GM21528 (cell line): ENCODE measurements around the gene ALDH1A2.
"Not testable (repeated sequence)": the region's sequence is repeated elsewhere in the genome, so short reads cannot be mapped to it uniquely, and the experiment has no call there.

ENCODE experiments used
- ATAC-seq: cut with Tn5 transposase; IDR thresholded peaks from one replicate; pipeline ENCODE4 v1.9.1; 2021; ENCODE audit warnings: mild to moderate bottlenecking, moderate library complexity; ENCODE audit not compliant: unreplicated experiment, low FRiP score

Gene ALDH1A2

DNA sequence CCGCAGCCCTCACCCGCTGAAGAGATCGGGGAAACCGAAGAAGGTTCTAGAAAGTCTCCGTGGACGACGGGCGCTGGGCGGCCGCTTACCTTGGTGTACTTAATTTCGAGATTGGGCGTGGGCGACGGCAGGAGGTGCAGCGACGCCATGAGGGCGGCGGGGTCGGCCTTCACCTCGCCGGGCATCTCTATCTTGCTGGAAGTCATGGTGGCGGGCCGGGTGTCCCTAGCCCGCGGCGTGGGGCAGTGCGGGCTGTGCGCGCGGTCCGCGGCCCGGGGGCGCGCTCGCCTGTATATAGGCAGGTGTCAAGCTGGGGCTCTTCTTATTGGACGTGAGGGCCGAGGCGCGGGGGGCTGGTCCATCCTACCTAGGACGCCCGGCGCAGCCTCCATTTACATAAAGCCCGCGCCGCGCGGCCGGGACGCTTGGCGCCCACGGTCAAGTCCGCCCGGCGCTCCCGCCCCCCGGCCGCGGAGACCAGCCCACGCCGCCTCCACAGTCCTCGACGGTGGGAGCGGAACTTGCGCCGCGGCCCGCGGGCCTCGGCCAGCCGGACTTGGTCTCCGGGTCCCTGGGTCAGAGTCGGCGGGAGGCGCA is at the start of gene ALDH1A2:
Gene ALDH1A2, minus strand, starts transcription at position 267 of the 597 bp plus-strand sequence. Its CDS starts 61 bp downstream, at position 206.
- ATAC-seq = no peak

DNA sequence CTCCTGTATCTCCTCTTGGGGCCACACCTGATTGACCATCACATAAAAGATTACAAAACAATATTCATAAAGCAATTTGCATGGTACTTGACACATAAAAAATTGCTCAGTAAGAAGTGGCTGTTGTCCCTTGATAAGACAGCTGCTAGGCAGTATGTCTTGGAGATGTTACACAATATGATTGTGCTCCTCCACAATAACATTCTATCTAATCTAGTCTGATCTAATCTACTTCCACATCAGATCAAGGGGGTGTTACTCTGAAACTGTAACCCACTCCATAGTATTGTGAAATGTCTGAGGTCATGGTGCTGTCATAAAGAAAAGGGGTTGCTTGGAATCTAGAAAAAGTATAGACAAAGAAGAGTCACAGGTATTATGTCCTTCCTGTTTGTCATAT is 49.3 kb upstream of the ALDH1A2 start:
- no peak for ATAC-seq

DNA sequence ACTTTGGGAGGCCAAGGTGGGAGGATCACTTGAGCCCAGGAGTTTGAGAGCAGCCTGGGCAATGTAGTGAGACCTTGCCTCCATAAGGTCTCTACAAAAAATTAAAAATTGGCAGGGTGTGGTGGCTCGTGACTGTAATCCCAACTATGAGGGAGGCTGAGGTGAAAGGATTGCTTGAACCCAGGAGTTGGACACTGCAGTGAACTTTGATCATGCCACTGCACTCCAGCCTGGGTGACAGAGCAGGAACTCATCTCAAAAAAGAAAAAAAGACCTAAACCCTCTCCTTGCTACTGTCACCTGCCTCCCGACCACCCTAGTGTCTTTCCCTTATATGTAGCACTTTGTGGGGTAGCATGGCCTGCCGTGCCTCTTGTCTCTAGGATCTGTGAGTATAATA is 48.9 kb upstream of the ALDH1A2 start:
- ATAC-seq = no peak

DNA sequence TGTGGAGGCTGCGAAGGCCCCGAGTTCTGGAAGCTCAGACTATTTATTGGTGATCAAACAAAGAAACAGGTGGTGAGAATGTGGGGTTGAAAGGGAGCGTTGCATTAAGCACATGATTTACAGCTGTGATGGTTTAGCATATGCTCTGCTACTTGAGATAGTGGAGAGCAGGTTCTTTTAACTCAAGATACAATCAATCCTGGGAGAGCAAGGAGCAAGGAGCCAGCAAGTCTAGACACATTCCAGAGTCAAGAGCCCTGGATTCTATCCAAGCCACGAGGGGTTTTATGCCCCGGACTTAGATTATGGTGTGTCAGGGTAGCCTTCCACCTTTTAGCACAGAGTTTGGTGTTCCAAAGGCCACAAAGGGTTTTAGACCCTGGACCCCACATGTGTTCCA is 47.8 kb upstream of the ALDH1A2 start:
- ATAC-seq = not testable (repeated sequence)

DNA sequence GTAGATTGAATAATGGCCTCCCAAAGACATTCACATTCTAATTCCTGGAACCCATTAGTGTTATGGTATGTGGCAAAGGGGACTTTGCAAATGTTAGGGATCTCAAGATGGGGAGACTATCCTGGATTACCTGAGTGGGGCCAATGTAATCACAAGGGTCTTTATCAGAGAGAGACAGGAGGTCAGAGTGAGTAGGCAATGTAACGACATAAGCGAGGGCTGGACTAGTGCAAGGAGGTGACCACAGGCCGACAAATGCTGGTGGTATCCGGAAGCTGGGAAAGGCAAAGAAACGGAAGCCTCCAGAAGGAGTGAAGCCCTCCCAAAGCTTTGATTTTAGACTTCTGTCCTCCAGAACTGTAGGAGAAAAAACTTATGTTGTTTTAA is 46.2 kb upstream of the ALDH1A2 start:
- ATAC-seq = no peak

DNA sequence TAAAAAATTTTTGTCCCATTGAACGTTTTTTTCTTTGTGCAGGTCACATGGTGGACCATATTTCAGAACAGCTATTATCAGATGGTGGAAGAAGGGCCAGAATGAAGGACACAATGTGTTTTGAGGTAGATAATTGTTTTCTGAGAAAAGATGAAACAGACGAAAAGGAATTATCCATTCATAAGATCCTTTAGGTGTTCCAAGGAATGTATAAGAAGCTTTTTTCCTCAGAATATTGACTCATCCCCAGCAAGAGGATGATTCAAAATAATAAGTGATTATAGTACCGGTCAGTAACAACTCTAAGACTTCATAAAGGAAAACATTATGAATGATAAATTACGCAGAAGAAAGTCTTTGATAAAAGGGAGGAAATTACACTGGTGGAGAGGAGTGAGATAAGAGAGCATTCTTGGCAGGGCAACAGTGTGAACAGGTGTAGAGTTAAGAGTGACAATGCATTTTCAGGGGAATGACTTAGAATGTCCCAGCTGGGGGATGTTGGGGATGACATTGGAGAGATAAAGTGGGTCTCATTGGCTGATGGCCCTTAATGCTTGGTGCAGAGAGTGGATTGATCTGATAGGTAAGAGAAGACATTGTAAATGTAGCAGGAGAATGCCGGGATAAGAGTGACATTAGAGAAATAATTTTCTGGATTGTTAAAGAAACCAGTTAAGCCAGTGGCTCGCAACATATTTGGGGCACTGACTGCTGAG is 45.6 kb upstream of the ALDH1A2 start:
- ATAC-seq = no peak

DNA sequence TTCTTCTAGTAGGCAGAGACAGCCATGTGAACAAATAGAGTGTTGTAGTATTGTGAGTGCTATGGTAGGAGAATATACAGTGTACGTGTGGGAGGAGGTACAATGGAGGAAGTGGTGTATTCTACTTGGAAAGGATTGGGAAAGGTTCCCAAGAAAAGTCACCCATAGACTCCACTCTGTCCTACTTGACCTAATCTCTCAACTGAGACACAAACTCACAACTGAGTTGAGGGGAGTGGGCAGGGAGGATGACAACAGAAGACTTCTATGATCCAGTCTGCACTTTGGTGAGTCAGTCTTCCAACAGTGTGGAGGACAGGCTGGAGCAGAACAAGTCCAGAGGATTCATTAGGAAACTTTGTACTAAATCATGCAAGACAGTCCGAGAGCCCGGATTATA is 43.9 kb upstream of the ALDH1A2 start:
- no peak for ATAC-seq

DNA sequence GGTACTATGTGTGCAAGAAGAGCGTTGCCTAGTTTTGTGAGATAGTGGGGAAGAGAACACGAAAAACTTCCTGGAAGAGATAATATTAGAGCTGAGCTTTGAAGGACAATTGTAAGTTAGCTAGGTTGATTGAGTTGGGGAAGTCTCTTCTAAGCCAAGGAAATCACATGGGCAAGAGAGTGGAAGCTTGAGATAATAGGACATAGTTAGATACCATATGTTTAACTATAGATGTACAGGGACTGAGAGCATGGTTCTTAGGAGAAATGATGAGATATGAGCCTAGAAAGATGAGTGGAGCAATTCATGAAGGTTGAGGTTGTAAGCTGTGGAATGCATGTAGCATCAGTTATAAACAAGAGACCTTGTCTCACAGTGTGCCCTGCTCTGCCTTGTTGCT is 42.6 kb upstream of the ALDH1A2 start:
- no peak for ATAC-seq

DNA sequence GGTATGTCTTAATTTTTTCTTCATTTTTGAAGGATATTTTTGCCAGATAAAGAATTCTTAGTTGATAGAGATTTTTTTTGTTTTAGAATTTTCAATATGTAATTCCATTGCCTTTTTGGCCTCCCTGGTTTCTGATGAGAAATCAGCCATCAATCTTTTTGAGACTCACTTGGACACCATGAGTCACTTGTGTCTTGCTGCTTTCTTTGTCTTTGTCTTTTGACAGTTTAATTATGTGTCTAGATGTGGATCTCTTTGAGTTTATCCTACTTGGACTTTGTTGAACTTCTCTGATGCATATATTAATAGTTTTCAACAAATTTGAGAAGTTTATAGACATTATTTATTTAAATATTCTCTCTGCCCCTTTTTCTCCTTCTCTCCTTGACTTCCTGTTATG is 38.0 kb upstream of the ALDH1A2 start:
- ATAC-seq = no peak

DNA sequence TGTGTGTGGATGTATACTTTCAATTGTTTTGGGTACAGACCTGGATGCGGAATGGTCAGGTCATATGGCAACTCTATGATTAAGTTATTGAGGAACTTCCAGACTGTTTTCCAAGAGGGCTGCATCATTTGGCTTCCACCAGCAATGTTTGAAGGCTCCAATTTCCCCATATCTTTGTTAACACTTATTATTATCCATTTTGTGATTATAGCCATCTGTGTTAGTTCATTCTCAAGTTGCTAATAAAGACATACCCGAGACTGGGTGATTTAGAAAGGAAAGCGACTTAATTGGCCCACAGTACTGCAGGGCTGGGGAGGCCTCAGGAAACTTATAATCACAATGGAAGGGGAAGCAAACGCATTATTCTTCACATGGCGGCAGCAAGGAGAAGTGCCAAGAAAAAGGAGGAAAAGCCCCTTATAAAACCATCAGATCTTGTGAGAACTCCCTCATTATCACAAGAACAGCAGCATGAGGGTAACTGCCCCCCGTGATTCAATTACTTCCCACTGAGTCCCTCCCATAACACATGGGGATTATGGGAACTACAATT is 31.1 kb upstream of the ALDH1A2 start:
- no peak for ATAC-seq

DNA sequence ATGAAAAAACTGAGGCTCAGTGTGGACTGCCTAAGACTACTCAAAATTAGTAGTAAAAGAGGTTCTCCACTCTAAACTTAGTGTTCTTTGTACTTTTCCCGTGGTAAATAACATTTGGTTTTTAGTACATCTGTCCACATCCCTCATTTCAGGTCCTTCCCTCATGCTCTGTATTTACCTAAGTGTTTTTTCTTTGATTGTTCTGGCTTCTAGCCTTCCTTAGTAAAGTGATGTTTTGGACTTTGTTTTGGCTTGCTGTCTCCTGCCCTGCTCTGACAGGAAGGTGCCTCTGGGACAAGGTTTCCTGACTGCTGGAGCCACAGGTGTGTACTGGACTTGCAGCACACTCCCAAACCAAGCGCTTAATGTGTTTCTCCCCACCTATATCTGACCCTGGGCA is 29.9 kb upstream of the ALDH1A2 start:
- no peak for ATAC-seq

DNA sequence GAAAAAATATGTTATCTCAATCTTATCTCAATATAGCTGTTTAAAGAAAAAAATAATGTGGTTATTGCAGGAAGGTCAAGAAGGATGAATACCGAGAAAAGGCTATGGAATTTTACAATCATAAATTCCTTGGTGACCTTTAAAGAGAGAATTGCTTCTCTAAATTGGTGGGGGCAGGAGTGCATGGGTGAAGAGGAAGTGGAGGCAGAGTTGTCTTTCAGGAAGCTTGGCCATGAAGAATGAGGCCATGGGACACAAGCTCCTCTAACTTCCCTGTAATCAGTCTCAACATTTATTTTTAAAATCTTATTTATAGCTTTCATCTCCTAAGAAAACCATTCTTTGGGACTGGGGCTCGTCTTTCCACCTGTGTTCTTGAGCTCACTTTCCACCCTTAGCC is 22.4 kb upstream of the ALDH1A2 start:
- ATAC-seq = no peak

DNA sequence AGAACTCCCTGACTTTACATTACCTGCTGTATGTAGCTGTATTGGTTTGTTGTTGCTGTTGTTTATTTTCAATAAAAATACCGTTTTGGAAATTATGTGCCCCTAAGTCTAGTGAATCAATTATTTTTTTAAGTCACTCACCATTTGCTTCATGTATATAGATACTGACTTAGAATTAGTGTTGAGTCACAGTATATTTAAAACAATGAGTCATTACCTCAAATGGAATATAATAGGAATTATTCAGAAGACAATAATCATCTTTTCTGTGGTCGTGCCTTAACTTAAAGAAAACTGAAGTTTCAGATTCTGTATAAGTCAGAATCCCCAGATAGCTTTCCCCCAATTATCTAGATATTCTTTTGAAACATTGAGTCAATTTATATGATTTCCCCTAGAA is 21.0 kb upstream of the ALDH1A2 start:
- ATAC-seq = no peak

DNA sequence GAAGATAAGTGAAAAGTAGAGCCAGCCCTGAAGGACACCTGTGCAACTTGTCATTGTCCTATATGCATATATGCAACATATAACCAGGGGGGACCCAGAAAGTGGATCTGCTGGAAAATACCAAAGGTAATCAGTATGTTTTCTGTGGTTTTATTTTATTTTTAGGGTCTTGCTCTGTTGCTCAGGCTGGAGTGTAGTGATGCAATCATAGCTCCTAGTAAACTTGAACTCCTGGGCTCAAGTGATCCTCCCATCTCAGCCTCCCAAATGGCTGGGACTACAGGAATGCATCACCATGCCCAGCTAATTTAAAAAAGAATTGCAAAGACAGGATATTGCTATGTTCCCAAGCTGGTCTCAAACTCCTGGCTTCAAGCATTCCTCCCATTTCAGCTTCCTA is 18.0 kb upstream of the ALDH1A2 start:
- no peak for ATAC-seq

DNA sequence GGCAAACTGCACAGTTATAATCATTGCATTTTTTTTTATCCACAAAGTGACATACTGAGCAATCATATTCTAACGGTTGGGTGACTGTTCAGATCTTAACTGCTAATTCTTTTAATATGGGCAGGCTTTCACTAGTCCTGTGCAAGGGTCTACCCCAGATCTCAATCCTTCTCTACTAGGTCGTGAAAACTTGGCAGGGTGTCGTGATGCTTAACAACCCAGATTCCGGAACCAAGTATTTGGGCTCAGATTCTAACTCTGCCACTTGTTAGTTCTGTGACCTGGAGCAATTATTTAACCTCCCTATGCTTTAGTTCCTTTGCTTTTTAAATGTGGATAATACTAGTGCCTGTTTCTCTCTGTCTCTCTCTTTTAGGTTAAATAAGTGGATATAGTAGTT is 16.4 kb upstream of the ALDH1A2 start:
- no peak for ATAC-seq

DNA sequence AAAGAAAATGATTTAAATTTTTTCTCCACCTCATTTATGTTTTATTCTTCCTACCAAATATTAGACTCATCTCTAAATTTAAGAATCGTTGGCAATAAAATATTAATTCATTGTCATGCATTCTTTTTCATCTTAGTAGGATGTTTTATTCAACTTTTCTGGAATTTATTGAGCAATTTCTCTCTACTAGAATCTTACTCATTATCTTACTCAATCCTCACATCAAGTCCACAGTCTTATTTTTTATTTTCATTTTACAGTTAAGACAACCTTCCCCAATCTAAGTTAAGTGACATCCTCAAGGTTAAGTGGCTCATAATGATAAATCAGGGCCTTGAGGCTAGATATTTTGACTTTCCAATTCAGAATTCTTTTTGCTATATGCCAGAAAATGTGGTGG is 15.9 kb upstream of the ALDH1A2 start:
- ATAC-seq = no peak

DNA sequence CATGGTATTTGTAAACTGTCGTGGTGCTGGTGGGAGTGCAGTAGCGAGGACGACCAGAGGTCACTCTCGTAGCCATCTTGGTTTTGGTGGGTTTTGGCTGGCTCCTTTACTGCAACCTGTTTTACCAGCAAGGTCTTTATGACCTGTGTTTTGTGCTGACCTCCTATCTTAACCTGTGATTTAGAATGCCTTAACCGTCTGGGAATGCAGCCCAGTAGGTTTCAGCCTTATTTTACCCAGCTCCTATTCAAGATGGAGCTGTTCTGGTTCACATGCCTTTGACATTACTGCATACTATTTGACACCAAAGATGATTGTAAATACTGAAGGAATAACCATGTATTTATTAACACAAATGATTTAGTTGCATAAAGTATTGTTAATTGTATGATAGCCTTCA is 15.4 kb upstream of the ALDH1A2 start:
- ATAC-seq = not testable (repeated sequence)

DNA sequence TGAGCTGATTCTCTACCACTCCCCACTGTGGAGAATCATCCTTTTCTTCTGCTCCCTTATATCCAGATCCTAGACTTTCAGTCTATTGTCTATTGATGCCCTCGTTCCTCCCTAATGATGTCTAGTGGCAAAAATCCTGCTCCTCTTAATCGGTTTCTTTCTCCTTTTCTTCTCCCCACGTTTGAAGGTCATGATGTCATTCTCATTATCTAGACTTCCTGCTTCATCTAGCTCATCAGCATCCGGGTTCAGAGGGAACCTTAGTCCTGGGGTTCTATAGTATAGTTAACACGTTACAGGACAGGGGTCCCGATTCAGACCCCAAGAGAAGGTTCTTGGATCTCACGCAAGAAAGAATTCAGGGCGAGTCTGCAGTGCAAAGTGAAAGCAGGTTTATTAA is 14.9 kb upstream of the ALDH1A2 start:
- no peak for ATAC-seq

DNA sequence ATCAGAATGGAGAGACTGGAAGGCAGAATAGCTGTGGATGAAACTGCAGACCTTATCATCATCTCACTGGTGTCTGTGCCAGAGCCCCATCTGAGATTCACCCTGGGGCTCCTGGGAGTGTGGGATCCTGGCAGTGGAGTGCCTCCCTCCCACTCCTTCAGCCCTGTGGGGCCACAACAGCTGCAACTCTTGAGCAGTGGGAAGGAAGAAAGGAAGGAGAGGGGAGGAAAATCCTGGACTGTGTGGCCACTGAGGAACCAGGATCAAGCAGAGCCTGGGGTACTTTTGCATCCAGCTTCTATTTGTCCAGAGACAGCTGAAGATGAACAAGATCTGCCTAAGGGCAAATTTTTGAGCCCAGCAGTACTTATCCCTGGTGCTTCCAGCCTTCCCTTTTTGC is 13.1 kb upstream of the ALDH1A2 start:
- no peak for ATAC-seq

DNA sequence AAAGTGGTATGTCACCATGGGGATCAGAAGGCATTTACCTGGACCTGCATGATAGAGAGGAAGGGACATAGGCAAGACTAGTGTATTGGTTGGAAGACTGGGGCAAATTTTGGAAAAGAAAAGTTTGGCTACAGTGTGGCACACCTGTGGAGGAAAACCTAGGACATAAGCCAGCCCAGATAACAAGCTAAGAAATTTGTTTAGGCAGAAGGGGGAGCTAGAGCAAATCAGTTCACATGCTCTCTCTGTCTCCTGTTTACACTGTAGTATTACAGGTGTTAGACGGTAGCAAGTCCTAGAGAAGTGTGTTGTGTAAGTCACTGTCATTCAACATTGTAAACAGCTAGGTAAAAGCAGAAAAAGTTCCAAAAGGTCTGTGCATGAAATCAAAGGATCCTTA is 11.9 kb upstream of the ALDH1A2 start:
- no peak for ATAC-seq

DNA sequence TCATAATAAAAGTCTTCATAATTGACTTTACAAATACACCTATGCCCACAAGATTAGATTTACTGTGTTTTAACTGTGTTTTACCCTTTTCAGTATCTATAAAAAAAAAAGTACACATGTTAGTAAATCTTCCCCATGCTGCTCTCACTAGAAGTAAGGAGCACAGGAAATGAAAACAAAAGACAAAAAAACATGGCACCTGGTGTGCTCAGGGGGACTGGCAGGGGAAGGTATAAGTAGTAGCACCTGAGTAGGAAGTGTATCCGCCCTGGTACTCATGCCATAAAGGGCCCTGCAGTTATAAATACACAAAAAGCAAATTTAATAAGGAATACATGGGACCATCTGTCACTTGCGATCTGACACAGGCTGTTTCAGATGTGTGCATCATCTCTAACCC is 8.9 kb upstream of the ALDH1A2 start:
- ATAC-seq = no peak

DNA sequence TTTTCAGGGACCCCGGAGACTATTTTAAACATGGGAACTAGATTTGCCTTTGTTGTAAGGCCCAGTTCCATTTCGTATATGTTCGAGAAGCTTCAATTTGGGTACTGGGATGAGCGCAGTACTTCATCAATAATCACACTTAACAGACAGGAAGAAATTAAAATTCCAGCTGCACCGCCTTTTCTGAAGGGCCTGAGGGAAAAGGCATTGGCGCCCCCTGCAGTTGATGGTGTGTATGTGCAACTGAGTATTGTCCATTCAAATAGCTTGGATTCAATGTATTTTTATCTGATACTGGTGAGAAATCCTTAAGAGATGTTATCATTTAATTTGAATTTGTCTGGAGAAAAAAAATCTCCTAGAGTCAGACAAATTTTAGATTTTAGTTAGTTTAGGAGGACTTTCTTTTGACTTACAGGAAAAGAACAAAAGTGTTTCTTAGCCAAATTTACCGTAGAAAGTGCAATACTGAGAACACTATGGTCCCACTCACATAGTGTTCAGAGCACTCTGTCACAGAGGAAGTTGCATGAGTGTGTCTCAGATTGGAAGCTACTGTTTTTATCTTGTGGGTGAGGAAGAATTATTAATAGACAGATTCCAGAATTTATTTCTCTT is 5.4 kb upstream of the ALDH1A2 start:
- ATAC-seq = no peak
